AG09309 (cell line): ENCODE data around the gene TOX2.

Source experiments
- DNase-seq: peaks from one replicate; pipeline ENCODE4 v3.0.0-alpha.2; 2010; ENCODE audit warnings: low read depth
- H3K4me3 ChIP-seq: 2 replicates; pipeline ENCODE4 v1.5.1; 2011; ENCODE audit warnings: mild to moderate bottlenecking, low read depth, low read length, moderate library complexity; ENCODE audit not compliant: control insufficient read depth
- TF ChIP-seq, protein P1 (sequence below): IDR thresholded peaks from 2 replicates; pipeline ENCODE4 v1.5.1; 2011; ENCODE audit warnings: mild to moderate bottlenecking, low read depth, low read length, inconsistent platforms; ENCODE audit not compliant: insufficient read depth, control insufficient read depth; ENCODE audit errors: missing control alignments

TOX2 gene

DNA sequence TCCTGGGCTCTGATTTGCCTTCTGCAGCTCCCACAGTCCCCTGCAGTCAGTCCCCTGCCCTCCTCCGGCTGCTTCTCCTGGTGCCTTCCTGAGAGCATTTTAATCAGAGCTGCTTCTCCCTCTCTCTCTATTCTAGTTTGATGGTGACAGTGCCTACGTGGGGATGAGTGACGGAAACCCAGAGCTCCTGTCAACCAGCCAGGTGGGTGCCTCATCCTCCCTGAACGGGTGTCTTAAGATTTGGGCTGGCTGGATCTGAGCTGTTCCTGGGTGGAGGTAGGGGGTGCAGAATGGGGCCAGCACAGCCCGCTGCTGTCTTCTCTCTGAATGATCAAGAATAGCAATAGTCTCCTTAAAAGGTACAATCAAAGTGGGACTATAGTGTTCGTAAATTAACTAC lies 58.6 kb downstream of the TOX2 start:
- DNase-seq: no peak
- TF ChIP-seq, protein P1, sequence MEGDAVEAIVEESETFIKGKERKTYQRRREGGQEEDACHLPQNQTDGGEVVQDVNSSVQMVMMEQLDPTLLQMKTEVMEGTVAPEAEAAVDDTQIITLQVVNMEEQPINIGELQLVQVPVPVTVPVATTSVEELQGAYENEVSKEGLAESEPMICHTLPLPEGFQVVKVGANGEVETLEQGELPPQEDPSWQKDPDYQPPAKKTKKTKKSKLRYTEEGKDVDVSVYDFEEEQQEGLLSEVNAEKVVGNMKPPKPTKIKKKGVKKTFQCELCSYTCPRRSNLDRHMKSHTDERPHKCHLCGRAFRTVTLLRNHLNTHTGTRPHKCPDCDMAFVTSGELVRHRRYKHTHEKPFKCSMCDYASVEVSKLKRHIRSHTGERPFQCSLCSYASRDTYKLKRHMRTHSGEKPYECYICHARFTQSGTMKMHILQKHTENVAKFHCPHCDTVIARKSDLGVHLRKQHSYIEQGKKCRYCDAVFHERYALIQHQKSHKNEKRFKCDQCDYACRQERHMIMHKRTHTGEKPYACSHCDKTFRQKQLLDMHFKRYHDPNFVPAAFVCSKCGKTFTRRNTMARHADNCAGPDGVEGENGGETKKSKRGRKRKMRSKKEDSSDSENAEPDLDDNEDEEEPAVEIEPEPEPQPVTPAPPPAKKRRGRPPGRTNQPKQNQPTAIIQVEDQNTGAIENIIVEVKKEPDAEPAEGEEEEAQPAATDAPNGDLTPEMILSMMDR: no peak
- H3K4me3 ChIP-seq: no peak overlapping the region

DNA sequence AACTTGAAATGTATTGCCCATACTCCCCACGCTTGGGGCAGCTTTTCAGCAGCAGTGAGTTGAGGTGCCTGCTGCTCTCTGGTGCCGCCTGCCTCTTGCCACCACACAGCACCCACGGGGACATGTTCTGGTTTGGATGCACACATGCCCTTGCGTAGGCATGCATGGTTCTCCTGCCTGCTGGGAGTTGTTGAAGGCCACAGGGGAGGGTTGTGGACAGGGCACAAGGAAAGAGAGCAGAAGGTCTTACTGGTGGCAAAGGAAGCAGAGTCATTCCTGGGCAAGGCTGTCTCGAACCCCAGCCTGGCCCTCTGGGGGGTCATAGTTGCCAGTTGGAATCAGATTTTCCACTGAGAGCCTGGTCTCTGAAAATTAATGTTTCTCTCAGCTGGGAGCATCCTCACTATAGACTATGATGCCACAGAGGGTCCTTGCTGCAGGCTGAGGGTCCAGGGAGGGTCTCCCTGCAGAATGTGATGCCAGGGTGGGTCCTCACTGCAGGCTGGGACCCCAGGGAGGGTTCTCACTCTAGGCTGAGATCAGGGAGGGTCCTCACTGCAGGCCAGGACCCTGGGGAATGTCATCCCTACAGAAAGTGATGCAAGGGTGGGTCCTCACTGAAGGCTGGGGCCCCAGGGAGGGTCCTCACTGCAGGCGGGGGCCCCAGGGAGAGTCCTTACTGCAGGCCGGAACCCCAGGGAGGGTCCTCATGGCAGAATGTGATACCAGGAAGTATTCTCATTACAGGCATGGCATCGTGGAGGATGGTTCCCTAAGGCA lies 59.2 kb downstream of the TOX2 start:
- no peak for DNase-seq
- no peak overlapping the region for H3K4me3 ChIP-seq
- TF ChIP-seq, protein P1: no peak

DNA sequence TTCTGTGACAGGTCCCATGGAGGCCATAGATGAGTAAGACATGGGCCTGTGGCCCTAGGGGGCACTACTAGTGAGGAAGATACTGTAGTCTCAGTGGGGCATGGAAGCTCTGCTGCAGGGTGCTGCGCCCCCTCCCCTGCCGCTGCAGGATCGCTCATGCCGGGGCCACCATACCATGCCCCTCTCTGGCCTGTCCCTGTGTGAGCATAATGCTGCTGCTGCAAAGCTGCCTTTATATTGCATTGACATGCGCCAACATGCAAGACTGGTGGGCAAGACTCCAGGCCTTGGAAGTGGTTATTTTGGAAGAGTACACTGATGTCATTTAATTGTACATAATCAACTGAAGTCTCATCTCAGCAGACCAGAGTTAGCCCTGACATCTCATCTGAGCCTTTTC lies 60.0 kb downstream of the TOX2 start:
- DNase-seq: no peak
- H3K4me3 ChIP-seq: no peak overlapping the region
- TF ChIP-seq, protein P1: no peak

DNA sequence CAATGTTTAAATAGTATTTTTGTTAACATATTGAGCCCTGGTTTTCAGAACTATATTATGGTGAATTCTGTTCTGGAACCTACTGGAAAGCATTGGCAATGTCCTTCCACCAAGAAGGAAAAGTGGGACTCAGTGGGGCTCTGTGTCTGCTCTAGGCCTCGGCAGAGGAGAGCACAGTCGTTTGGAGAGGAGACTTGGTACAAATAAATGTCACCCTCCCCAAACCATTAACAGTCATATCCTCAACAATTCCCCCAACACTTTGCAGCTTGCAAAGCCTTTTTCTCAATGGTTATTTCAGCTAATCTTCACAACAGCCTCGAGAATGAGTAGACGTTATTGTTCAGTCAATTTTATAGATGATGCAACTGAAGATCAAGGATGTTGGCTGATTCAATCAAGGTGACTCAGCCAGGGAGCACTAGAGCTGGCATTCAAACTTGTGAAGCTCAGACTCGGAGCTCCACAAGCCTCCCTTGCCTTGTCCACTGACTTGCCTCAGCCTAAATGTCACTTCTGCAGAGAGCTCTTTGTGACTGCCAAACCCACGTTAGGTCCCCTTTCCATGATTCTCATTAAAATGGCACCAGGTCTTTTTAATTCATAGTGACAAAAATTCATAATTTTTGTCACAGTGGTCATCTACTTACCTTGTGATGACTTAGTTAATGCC lies 60.6 kb downstream of the TOX2 start:
- TF ChIP-seq, protein P1: no peak
- no peak overlapping the region for H3K4me3 ChIP-seq
- peak; percentile 79 for DNase-seq

DNA sequence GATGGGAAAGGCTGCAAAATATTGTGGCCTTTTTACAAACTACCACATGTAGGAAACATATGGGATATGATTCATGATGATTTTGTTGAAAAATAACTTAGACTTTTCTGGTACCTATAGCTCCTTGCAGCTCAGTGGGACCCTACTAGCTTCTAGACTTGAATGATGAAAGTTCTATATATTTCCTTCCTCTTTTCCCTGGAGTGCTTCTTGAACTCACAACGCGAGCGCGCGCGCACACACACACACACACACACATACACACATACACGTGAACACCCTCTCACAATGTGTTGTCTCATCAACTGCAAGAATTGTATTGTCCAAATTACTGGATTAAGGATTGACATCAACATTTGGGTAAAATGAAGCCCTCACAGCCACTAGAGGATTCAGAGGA lies 61.9 kb downstream of the TOX2 start:
- no peak for DNase-seq
- no peak overlapping the region for H3K4me3 ChIP-seq
- TF ChIP-seq, protein P1: no peak

DNA sequence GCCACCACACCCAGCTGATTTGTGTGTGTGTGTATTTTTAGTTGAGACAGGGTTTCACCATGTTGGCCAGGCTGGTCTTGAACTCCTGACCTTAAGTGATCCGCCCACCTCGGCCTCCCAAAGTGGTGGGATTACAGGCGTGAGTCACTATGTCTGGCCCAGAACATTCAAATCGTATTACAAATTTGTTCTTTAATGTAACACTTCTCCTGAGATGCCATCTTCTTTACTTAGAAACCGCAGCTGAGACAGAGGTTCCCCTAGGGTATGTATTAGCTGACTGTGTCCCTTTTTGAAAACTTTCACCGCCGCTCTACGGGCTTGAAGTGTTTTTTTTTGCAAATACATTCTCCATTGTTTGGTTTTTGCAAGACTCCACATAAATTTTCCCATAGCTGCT lies 62.6 kb downstream of the TOX2 start:
- DNase-seq: no peak
- TF ChIP-seq, protein P1: no peak
- no peak overlapping the region for H3K4me3 ChIP-seq

DNA sequence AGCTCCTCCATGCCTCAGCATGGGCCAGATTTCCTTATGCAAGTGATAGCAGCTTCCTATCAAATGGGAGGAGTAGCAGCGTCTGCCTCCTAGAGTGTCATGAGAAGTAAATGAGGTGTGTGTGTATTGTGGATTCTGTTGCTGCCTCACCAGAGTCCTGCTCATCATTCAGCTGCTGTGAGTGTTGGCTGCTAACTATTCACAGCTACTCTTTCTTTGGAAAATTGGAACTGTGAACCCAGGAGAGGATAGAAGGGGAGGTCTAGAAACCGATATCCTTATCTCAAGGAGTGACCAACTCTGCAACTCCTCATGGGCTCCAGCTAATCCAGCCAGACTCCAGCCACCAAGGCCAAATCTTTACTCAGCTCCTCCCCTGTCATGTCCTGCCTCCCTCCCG lies 63.3 kb downstream of the TOX2 start:
- no peak overlapping the region for H3K4me3 ChIP-seq
- no peak for DNase-seq
- TF ChIP-seq, protein P1: no peak
